Measurements from ENCODE around the gene CHST8. TPM values are rescaled to one million over a fixed set of nuclear protein-coding genes. Genes with fewer than 3 reads are reported as not detected.

Gene CHST8
- total RNA-seq, 1 donor from 2014 or later: not detected

DNA sequence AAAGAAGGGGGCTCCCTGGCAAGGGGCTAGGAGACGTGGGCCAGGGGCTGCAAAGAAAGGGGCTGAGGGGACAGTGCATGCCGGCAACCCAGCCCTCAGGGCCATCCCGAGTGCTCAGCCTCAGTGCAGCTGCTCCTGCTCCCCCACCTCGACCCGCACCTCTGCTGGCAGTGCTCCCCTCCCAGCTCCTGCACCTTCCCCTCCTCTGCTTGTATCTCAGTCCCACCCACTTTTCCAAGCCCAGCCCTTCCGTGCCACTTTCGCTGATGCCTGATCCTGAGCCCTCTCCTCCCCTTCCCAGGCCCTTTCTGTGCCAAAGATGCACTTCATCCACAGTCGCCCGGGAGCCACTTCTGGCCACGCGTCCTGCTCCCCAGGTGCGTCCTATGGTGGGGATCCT lies 105.0 kb downstream of the CHST8 start:
- DNase-seq (ENCODE audit: low read depth): no peak
- no peak overlapping the region for H3K4me3 ChIP-seq (ENCODE audit: low read depth, low read length)
- TF ChIP-seq, protein P1, sequence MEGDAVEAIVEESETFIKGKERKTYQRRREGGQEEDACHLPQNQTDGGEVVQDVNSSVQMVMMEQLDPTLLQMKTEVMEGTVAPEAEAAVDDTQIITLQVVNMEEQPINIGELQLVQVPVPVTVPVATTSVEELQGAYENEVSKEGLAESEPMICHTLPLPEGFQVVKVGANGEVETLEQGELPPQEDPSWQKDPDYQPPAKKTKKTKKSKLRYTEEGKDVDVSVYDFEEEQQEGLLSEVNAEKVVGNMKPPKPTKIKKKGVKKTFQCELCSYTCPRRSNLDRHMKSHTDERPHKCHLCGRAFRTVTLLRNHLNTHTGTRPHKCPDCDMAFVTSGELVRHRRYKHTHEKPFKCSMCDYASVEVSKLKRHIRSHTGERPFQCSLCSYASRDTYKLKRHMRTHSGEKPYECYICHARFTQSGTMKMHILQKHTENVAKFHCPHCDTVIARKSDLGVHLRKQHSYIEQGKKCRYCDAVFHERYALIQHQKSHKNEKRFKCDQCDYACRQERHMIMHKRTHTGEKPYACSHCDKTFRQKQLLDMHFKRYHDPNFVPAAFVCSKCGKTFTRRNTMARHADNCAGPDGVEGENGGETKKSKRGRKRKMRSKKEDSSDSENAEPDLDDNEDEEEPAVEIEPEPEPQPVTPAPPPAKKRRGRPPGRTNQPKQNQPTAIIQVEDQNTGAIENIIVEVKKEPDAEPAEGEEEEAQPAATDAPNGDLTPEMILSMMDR (conservative IDR thresholded peaks at IDR 0.05; ENCODE audit: low read depth, low read length): no peak

DNA sequence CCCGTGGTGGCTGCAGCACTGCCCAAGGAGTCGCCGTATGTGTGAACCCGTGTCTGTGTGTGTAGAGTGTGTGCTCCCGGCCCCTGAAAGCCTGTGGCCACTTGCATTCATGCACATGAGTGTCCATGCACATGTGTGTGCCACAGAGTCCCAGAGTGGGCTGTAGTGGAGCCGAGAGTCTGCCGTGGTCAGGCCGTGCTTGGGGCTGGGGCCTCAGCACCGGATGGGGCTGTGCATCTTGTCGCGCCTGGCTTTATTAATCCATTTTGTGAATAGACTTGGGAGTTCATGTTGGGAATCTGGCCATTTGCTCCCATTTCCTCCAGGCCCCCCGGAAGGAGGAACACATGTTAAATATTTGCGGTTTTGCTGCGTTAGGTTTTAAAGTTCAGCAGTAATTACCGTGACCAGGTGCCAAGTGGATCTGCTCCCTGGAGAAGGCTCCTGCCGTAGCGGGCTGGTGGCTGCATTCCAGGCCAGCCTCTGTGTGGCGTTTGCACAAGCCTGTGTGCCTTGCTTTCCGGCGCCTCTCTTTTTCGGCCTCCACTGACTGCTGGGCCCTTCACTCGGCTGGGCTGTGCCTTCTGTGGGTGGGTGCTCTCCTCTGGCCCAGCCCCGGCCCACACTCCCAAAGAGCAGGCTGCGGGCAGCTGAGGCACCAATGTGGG lies 105.7 kb downstream of the CHST8 start:
- no peak overlapping the region for H3K4me3 ChIP-seq (ENCODE audit: low read depth, low read length)
- no peak for DNase-seq (ENCODE audit: low read depth)
- TF ChIP-seq, protein P1 (conservative IDR thresholded peaks at IDR 0.05; ENCODE audit: low read depth, low read length): no peak

DNA sequence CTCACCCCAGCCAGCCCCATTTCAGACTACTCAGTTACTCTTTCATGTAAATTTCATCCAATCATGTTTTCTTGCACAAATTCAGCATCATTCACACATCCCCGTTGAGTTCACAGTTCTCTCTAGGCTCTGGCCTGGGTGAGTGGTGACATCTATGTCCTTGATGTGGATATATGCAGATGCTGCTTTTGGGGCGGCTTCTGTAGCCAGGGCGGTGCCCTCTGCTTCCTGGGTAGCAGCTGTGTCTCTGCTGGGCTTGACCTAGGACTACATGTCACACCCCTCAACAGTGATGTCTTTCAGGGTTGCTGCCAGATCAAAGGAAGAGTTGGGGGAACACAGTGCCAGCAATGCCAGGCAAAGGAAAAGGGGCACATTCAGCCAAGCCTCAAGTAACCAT lies 106.4 kb downstream of the CHST8 start:
- no peak for DNase-seq (ENCODE audit: low read depth)
- TF ChIP-seq, protein P1 (conservative IDR thresholded peaks at IDR 0.05; ENCODE audit: low read depth, low read length): no peak
- no peak overlapping the region for H3K4me3 ChIP-seq (ENCODE audit: low read depth, low read length)

DNA sequence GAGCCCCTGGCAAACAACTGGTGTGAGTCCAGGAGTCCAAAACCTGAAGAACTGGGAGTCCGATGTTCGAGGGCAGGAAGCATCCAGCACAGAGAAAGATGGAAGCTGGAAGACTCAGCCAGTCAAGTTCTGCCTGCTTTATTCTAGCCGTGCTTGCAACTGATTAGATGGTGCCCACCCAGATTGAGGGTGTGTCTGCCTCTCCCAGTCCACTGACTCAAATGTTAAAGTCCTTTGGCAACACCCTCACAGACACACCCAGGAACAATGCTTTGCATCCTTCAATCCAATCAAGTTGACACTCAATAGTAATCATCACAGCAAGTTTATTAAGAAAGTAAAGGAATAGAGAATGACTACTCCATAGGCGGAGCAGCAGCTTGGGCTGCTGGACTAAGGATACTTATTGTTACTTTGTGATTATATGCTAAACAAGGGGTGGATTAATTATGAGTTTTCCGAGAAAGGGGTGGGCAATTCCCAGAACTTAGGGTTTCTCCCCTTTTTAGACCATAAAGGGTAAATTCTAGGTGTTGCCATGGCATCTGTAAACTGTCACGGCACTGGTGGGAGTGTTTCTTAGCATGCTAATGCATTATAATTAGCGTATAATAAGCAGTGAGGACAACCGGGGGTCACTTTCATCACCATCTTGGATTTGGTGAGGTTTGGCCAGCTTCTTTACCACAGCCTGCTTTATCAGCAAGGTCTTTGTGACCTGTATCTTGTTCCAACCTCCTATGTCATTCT lies 109.3 kb downstream of the CHST8 start:
- H3K4me3 ChIP-seq (ENCODE audit: low read depth, low read length): no peak overlapping the region
- TF ChIP-seq, protein P1 (conservative IDR thresholded peaks at IDR 0.05; ENCODE audit: low read depth, low read length): no peak
- no peak for DNase-seq (ENCODE audit: low read depth)

DNA sequence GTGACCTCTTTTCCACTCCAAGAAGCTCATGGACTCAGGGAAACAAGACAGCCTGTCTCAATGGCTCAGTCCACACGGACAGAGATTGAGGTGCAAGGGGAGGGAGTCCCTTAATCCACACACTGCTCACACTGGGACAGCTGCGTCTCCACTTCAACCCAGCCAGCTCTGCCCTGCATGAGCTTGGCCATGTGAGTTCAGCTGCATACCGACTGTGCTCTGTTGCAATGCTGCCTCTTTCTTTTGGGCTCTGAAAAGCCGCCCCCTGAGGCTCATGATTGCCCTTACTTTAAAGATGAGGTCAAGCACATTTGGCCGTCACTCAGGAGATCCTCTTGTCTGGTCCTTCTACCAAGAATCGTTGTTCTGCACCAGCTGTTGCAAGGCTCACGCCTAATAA lies 110.1 kb downstream of the CHST8 start:
- no peak overlapping the region for H3K4me3 ChIP-seq (ENCODE audit: low read depth, low read length)
- DNase-seq (ENCODE audit: low read depth): no peak
- TF ChIP-seq, protein P1 (conservative IDR thresholded peaks at IDR 0.05; ENCODE audit: low read depth, low read length): no peak

DNA sequence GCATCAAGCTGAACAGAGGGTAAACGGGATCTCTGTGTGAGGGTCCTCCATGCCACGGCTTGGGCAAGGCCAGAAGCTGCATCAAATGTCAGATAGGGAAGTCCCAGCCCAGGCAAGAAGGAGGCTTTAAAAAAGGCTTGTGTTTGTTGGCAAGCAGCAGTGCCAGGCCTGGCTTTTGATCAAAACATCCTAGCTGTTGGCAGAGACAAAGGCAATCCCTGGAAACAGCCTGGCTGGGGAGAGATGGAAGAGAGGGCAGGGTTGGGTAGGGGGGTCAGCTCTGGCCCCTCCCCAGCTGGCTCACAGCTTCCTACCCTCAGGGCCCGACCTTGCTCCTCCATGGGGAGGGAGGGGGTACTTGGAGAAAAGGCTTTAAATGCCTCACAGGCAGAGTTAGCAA lies 113.2 kb downstream of the CHST8 start:
- TF ChIP-seq, protein P1 (conservative IDR thresholded peaks at IDR 0.05; ENCODE audit: low read depth, low read length): no peak
- DNase-seq (ENCODE audit: low read depth): no peak
- H3K4me3 ChIP-seq (ENCODE audit: low read depth, low read length): no peak overlapping the region

All from epithelial cell of proximal tubule (primary cell).